Measurements from ENCODE around the gene TEX29.

GRCh38 chr13:111384441-111385182, 64.2 kb downstream of the TEX29 start:
- TF ChIP-seq CTCF (tag by site-specific recombination; IDR thresholded peaks at IDR 0.05) (no peak), ZNF571 (tag by site-specific recombination; IDR thresholded peaks at IDR 0.05) (no peak), ZNF707 (tag by site-specific recombination; IDR thresholded peaks at IDR 0.05) (no peak), ZFP41 (tag by site-specific recombination; IDR thresholded peaks at IDR 0.05; ENCODE audit: borderline replicate concordance) (no peak), ZNF175 (tag by site-specific recombination; IDR thresholded peaks at IDR 0.05) (no peak), ZBTB44 (tag by site-specific recombination; IDR thresholded peaks at IDR 0.05) (no peak)
- TF ChIP-seq, protein P1, sequence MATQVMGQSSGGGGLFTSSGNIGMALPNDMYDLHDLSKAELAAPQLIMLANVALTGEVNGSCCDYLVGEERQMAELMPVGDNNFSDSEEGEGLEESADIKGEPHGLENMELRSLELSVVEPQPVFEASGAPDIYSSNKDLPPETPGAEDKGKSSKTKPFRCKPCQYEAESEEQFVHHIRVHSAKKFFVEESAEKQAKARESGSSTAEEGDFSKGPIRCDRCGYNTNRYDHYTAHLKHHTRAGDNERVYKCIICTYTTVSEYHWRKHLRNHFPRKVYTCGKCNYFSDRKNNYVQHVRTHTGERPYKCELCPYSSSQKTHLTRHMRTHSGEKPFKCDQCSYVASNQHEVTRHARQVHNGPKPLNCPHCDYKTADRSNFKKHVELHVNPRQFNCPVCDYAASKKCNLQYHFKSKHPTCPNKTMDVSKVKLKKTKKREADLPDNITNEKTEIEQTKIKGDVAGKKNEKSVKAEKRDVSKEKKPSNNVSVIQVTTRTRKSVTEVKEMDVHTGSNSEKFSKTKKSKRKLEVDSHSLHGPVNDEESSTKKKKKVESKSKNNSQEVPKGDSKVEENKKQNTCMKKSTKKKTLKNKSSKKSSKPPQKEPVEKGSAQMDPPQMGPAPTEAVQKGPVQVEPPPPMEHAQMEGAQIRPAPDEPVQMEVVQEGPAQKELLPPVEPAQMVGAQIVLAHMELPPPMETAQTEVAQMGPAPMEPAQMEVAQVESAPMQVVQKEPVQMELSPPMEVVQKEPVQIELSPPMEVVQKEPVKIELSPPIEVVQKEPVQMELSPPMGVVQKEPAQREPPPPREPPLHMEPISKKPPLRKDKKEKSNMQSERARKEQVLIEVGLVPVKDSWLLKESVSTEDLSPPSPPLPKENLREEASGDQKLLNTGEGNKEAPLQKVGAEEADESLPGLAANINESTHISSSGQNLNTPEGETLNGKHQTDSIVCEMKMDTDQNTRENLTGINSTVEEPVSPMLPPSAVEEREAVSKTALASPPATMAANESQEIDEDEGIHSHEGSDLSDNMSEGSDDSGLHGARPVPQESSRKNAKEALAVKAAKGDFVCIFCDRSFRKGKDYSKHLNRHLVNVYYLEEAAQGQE (tag by site-specific recombination; IDR thresholded peaks at IDR 0.05), result no peak
